HepG2 (cell line): ENCODE data around the gene SLC1A2. TPM values are rescaled to one million over a fixed set of nuclear protein-coding genes. Genes with fewer than 3 reads are reported as not detected.

Experiments
- ATAC-seq: fragments of 200-7000 bp; cut with Tn5 transposase; 3 replicates; pipeline ENCODE4 v1.9.1; 2020; ENCODE audit warnings: mild to moderate bottlenecking, moderate library complexity
- BruUV-seq: library from RNA; stranded (reverse); fragments of 400-500 nt; replicated peaks from 2 replicates; lab custom pipeline; 2021; lab: Mats Ljungman, UMichigan
- CTCF ChIA-PET: fragments of 300-600 bp; formaldehyde crosslinking; extraction: SDS; loops from one replicate; lab custom pipeline; 2021; ENCODE audit warnings: low total read pairs, inconsistent platforms, low intra/inter-chr PET ratio; lab: Yijun Ruan, JAX
- POLR2A ChIA-PET: fragments of 350-600 bp; sonication (Branson Sonifier 250); formaldehyde crosslinking; loops from one replicate; lab custom pipeline; 2020; ENCODE audit warnings: antibody characterized with exemption, inconsistent platforms; lab: Yijun Ruan, JAX
- DNase-seq: peaks from one replicate; pipeline ENCODE4 v3.0.0-alpha.2; 2015; ENCODE audit warnings: low spot score
- FAIRE-seq: peaks from 3 replicates; lab custom pipeline; 2011; peaks lifted over from hg19 to GRCh38; lab: Jason Lieb, UNC
- H2AFZ ChIP-seq: one replicate; pipeline ENCODE4 v1.6.1; 2011; ENCODE audit warnings: low read length, inconsistent platforms
- H3K27ac ChIP-seq: fragments of 300-600 bp; 3 replicates; pipeline ENCODE4 v1.8.0; 2011; ENCODE audit warnings: mixed run types, mild to moderate bottlenecking, mixed read lengths, low read length, inconsistent platforms; ENCODE audit not compliant: insufficient read depth; ENCODE audit errors: extremely low read length
- H3K27me3 ChIP-seq, 2 experiments: fragments of 200-600 bp in 1 of 2; 2 replicates in 1 of 2; 3 replicates in 1 of 2; pipeline versions ENCODE4 v1.6.0 to v1.8.0; 2011; ENCODE audit warnings: low read length in 2 of 2, mild to moderate bottlenecking in 2 of 2, moderate library complexity in 2 of 2, inconsistent platforms in 1 of 2; ENCODE audit not compliant: insufficient read depth in 2 of 2, control insufficient read depth in 1 of 2
- H3K36me3 ChIP-seq, 2 experiments: fragments of 200-600 bp in 1 of 2; replicated peaks in 1 of 2; 2 replicates in 1 of 2; 3 replicates in 1 of 2; pipeline versions ENCODE4 v1.5.1 to v1.8.0; 2011; ENCODE audit warnings: low read length in 2 of 2, inconsistent platforms in 1 of 2; ENCODE audit not compliant: insufficient read depth in 2 of 2, control insufficient read depth in 1 of 2
- H3K4me1 ChIP-seq: 2 replicates; pipeline ENCODE4 v1.5.1; 2012; ENCODE audit warnings: low read length, inconsistent platforms; ENCODE audit not compliant: insufficient read depth
- H3K4me2 ChIP-seq: 2 replicates; pipeline ENCODE4 v1.6.0; 2011; ENCODE audit warnings: low read depth, low read length, inconsistent platforms
- H3K4me3 ChIP-seq, 3 experiments: fragments of 200-600 bp in 1 of 3; sonication (generic), shearing (Covaris generic) in 1 of 3; replicated peaks in 1 of 3; 2 replicates each; pipeline ENCODE4 v1.5.1; 2011 to 2016; ENCODE audit warnings: low read length in 3 of 3, inconsistent platforms in 2 of 3, low read depth in 2 of 3, mild to moderate bottlenecking in 2 of 3, control low read depth in 1 of 3, mixed read lengths in 1 of 3; ENCODE audit not compliant: insufficient read depth in 1 of 3
- H3K79me2 ChIP-seq: one replicate; pipeline ENCODE4 v1.6.1; 2011; ENCODE audit warnings: low read length, inconsistent platforms; ENCODE audit not compliant: insufficient read depth
- H3K9ac ChIP-seq: 2 replicates; pipeline ENCODE4 v1.6.0; 2011; ENCODE audit warnings: mild to moderate bottlenecking, low read depth, low read length, inconsistent platforms; ENCODE audit not compliant: insufficient read depth
- H3K9me3 ChIP-seq: 2 replicates; pipeline ENCODE4 v1.5.1; 2012; ENCODE audit warnings: mild to moderate bottlenecking, low read length
- H4K20me1 ChIP-seq: 2 replicates; pipeline ENCODE4 v1.6.0; 2011; ENCODE audit warnings: inconsistent platforms, mild to moderate bottlenecking, low read length, moderate library complexity; ENCODE audit not compliant: insufficient read depth
- ARID3A ChIP-seq: IDR thresholded peaks from 2 replicates; pipeline ENCODE4 v1.6.1; 2012; ENCODE audit warnings: low read depth, low read length, improper control_type of control experiment
- ARNT2 ChIP-seq: sonication (generic); formaldehyde crosslinking; IDR thresholded peaks from 2 replicates; pipeline ENCODE4 v1.8.0; 2022; ENCODE audit warnings: mild to moderate bottlenecking, low read depth, missing genetic modification reagents, moderate library complexity
- CTCF ChIP-seq: sonication (generic); formaldehyde crosslinking; IDR thresholded peaks from 2 replicates; pipeline ENCODE4 v1.5.0; 2020; ENCODE audit warnings: mild to moderate bottlenecking, missing genetic modification reagents, moderate library complexity
- HES4 ChIP-seq: sonication (generic); formaldehyde crosslinking; IDR thresholded peaks from 2 replicates; pipeline ENCODE4 v1.9.0; 2021; ENCODE audit warnings: mild to moderate bottlenecking, missing genetic modification reagents, borderline replicate concordance
- HOXA9 ChIP-seq: sonication (generic); formaldehyde crosslinking; IDR thresholded peaks from 2 replicates; pipeline ENCODE4 v1.8.1; 2022; ENCODE audit warnings: missing genetic modification reagents, mild to moderate bottlenecking, moderate library complexity, borderline replicate concordance
- MAX ChIP-seq: IDR thresholded peaks from 2 replicates; pipeline ENCODE4 v1.6.1; 2012; ENCODE audit warnings: inconsistent platforms
- PRPF4 ChIP-seq: fragments of 200-400 bp; formaldehyde crosslinking; IDR thresholded peaks from 2 replicates; pipeline ENCODE4 v1.6.1; 2016; ENCODE audit warnings: low read length, low read depth; ENCODE audit not compliant: poor library complexity, severe bottlenecking
- PTBP1 ChIP-seq: fragments of 200-400 bp; formaldehyde crosslinking; IDR thresholded peaks from 2 replicates; pipeline ENCODE4 v1.6.1; 2018; ENCODE audit warnings: low read length, low read depth; ENCODE audit not compliant: poor library complexity, severe bottlenecking
- RFX1 ChIP-seq: fragments of 450-650 bp; IDR thresholded peaks from 2 replicates; pipeline ENCODE4 v1.6.1; 2017
- SMC3 ChIP-seq: IDR thresholded peaks from 2 replicates; pipeline ENCODE4 v1.6.1; 2011; ENCODE audit warnings: low read length, improper control_type of control experiment
- SMYD3 ChIP-seq: sonication (generic); formaldehyde crosslinking; IDR thresholded peaks from 2 replicates; pipeline ENCODE4 v1.8.1; 2023; ENCODE audit warnings: mild to moderate bottlenecking, missing genetic modification reagents
- STAG1 ChIP-seq: sonication (generic); formaldehyde crosslinking; IDR thresholded peaks from 2 replicates; pipeline ENCODE4 v1.4.0; 2020; ENCODE audit warnings: missing genetic modification reagents
- TRIM24 ChIP-seq: sonication (generic); formaldehyde crosslinking; IDR thresholded peaks from 2 replicates; pipeline ENCODE4 v1.8.0; 2022; ENCODE audit warnings: mild to moderate bottlenecking, missing genetic modification reagents
- ZIK1 ChIP-seq: sonication (generic); formaldehyde crosslinking; IDR thresholded peaks from 2 replicates; pipeline ENCODE4 v1.5.0; 2020; ENCODE audit warnings: mild to moderate bottlenecking, low read depth, missing genetic modification reagents, borderline replicate concordance
- ZNF513 ChIP-seq: sonication (generic); formaldehyde crosslinking; conservative IDR thresholded peaks from 2 replicates; pipeline ENCODE4 v1.5.0; 2020; ENCODE audit warnings: missing genetic modification reagents
- ZNF644 ChIP-seq: IDR thresholded peaks from 2 replicates; pipeline ENCODE4 v1.6.1; 2016; ENCODE audit warnings: low read depth
- ZNF879 ChIP-seq: sonication (generic); formaldehyde crosslinking; IDR thresholded peaks from 2 replicates; pipeline ENCODE4 v1.8.1; 2023; ENCODE audit warnings: missing genetic modification reagents
- WGBS: methylation state at CpG from one replicate; pipeline ENCODE4 v1.1.6; 2017; ENCODE audit warnings: low lambda C conversion rate; 5-methylcytosine and 5-hydroxymethylcytosine counted together
- in situ Hi-C: cut with HindIII; loops from 2 replicates; pipeline ENCODE4 v1.10.0; 2017; ENCODE audit warnings: low pct_unique_long_range_greater_than_20kb; ENCODE audit not compliant: extremely low pct_ligation_motif_present
- intact Hi-C: fragments of 100-400 bp; cut with micrococcal nuclease; formaldehyde crosslinking; loops from one replicate; pipeline ENCODE4 v1.10.0; 2022; ENCODE audit not compliant: unreplicated experiment
- polyA plus RNA-seq, 8 experiments: library from polyadenylated mRNA; depleted of rRNA in 3 of 8; stranded (reverse) in 7 of 8; unstranded in 1 of 8; fragments of >200 nt; fragmentation: Illumina TruSeq in 4 of 8; extraction: Trizol in 4 of 8; gene quantifications; 2 replicates each; pipeline versions ENCODE4 v1.2.1 to v1.2.3, GENCODE V29; 2011 to 2016; ENCODE audit warnings: low read depth in 4 of 8, missing spikeins in 1 of 8, mixed read lengths in 1 of 8; ENCODE audit not compliant: insufficient read depth in 1 of 8
- total RNA-seq, 5 experiments: library from RNA; depleted of rRNA; stranded (reverse); fragments of >200 nt; fragmentation: Illumina TruSeq; extraction: Trizol; gene quantifications; 2 replicates each; pipeline ENCODE4 v1.2.3, GENCODE V29; 2016; ENCODE audit warnings: low read depth in 1 of 5

The SLC1A2 gene
- total and polyA plus RNA-seq, 2 of the 13 experiments (the other 11 are each of a cell fraction or from before 2014, with no cell fraction given), result 23.2 to 43.2 TPM

GRCh38 chr11:35387111-35387982 lies 32.0 kb downstream of the SLC1A2 start:
- H3K27me3 ChIP-seq, result no peaks in the 10 kb centered on the region
- intact Hi-C loops, result no loop called here
- no peak overlapping the region for H3K9ac ChIP-seq
- no peak overlapping the region for H3K4me2 ChIP-seq
- H3K4me3 ChIP-seq, result no peak overlapping the region
- BruUV-seq, result no TSS peak
- POLR2A ChIA-PET, result interaction anchor here (1.0 to 1.3 kb wide), 2 partner anchors 50 to 461 kb away, joined by 3 read pairs; no protein-coding TSS in a partner anchor
- H4K20me1 ChIP-seq, result no peaks in the 10 kb centered on the region
- FAIRE-seq, result peak; percentile 49
- no peaks in the 10 kb centered on the region for H3K36me3 ChIP-seq
- in situ Hi-C loops, result loop anchor here (10.0 to 25.0 kb wide), 3 partner anchors 463 to 1025 kb away; partner anchors contain the start of gene ABTB2
- no peaks in the 10 kb centered on the region for H3K9me3 ChIP-seq
- H3K79me2 ChIP-seq, result no peaks in the 10 kb centered on the region
- DNase-seq, result no peak
- no peak overlapping the region for H2AFZ ChIP-seq
- 7% methylated on average over 3 of the region's 4 CpGs for WGBS
- CTCF ChIA-PET, result no interaction called here
- no peak overlapping the region for H3K27ac ChIP-seq
- ATAC-seq, result no peak
- H3K4me1 ChIP-seq, result peaks cover 26% of the 10 kb centered on the region
- TF ChIP-seq SMC3 (peak; percentile 41; the same call in 1 of the 2 replicates), ZNF879 (CRISPR knock-in tag) (no peak), ARID3A (0 out of 2 replicates have a peak, but pooled peaks have one; percentile 20), HOXA9 (CRISPR knock-in tag) (no peak), HES4 (CRISPR knock-in tag) (no peak), SMYD3 (CRISPR knock-in tag) (no peak), ARNT2 (no peak), ZNF513 (no peak), ZNF644 (CRISPR knock-in tag) (no peak), CTCF (CRISPR knock-in tag) (peak; percentile 64), PRPF4 (no peak), RFX1 (peak; percentile 64), PTBP1 (no peak), MAX (no peak), STAG1 (CRISPR knock-in tag) (peak; percentile 70), TRIM24 (CRISPR knock-in tag) (no peak), ZIK1 (CRISPR knock-in tag) (no peak)
